Activated naive CD4-positive, alpha-beta T cell treated with anti-CD3 and anti-CD28 coated beads, Interleukin-2, amount 10 ng/mL, durations not matched to agents 5 hours and 36 hours (primary cell): ENCODE measurements around the gene PER1. TPM values are rescaled to one million over a fixed set of nuclear protein-coding genes. Genes with fewer than 3 reads are reported as not detected.

Experiments used
- microRNA-seq: library from miRNA; unstranded; fragments of <30 nt; microRNA quantifications from one replicate; pipeline ENCODE4 v1.2.0, GENCODE V29; 2022; ENCODE audit warnings: borderline microRNAs expressed, borderline replicate concordance
- total RNA-seq, 2 experiments: library from RNA; stranded (reverse); gene quantifications; one replicate each; pipeline ENCODE4 v1.2.3, GENCODE V29; 2021

The PER1 gene
- total RNA-seq, result 10 to 100 TPM; 38.9 to 42.4 TPM

GRCh38 chr17:8152112-8152775, at the start of gene PER1:
Gene PER1, minus strand, starts transcription at chr17:8152404. Its CDS starts 1,698 bp downstream, at chr17:8150706.

GRCh38 chr17:8189711-8190477, 37.7 kb upstream of the PER1 start, which contains the start of gene BORCS6:
Gene BORCS6, minus strand, starts transcription at chr17:8190180. Its CDS starts 40 bp downstream, at chr17:8190140.

GRCh38 chr17:8176197-8176940, 24.2 kb upstream of the PER1 start, which contains the start of gene TMEM107:
Gene TMEM107, minus strand, starts transcription at chr17:8176380. Its CDS starts 94 bp downstream, at chr17:8176286.

GRCh38 chr17:8162233-8162996, 10.2 kb upstream of the PER1 start, which contains the start of gene VAMP2:
Gene VAMP2, minus strand, starts transcription at chr17:8162948. Its CDS starts 69 bp downstream, at chr17:8162879.

GRCh38 chr17:8123695-8124349, 28.4 kb downstream of the PER1 start, which contains the start of gene HES7:
Gene HES7, minus strand, starts transcription at chr17:8124106. Its CDS starts 22 bp downstream, at chr17:8124084.

GRCh38 chr17:8117980-8118768, 34.0 kb downstream of the PER1 start, which contains the start of gene ALOXE3:
Gene ALOXE3, minus strand, starts transcription at chr17:8118514. Its CDS starts 524 bp downstream, at chr17:8117990.

Small RNAs within 50 kb of the gene (microRNA-seq; reads per million reads assigned to microRNA genes)
- gene MIR4521 (14.4 reads per million, percentile 48 among the genes with 10 or more reads in this experiment), gene MIR6883 (not detected)

Other genes with a start within 250 kb of the PER1 start
- gene RNF227, start 236.1 kb downstream of the PER1 start, total RNA-seq, result 1 to 10 TPM; 5.6 to 7.0 TPM
- 10 to 100 TPM; 11.0 to 11.4 TPM for gene KCNAB3, start 222.5 kb downstream of the PER1 start, total RNA-seq
- gene TRAPPC1, start 220.5 kb downstream of the PER1 start, total RNA-seq, result 100 to 1,000 TPM; 215 to 242 TPM
- gene CNTROB, start 220.2 kb downstream of the PER1 start, total RNA-seq, result 10 to 100 TPM; 54.9 to 55.2 TPM
- gene GUCY2D, start 149.8 kb downstream of the PER1 start, total RNA-seq, result not detected
- not detected for gene ALOX15B, start 113.3 kb downstream of the PER1 start, total RNA-seq
- 1 to 10 TPM in 1 of 2 experiments, under 1 TPM in 1; 0.48 to 1.1 TPM for gene ALOX12B, start 64.7 kb downstream of the PER1 start, total RNA-seq
- not detected for gene ALOXE3, start 33.9 kb downstream of the PER1 start, total RNA-seq
- 1 to 10 TPM in 1 of 2 experiments, under 1 TPM in 1; 0.28 to 1.0 TPM for gene HES7, start 28.3 kb downstream of the PER1 start, total RNA-seq
- 10 to 100 TPM; 82.4 to 86.1 TPM for gene VAMP2, start 10.5 kb upstream of the PER1 start, total RNA-seq
- gene TMEM107, start 24.0 kb upstream of the PER1 start, total RNA-seq, result 10 to 100 TPM; 35.4 to 36.6 TPM
- 10 to 100 TPM; 15.0 to 15.5 TPM for gene BORCS6, start 37.8 kb upstream of the PER1 start, total RNA-seq
- gene AURKB, start 58.2 kb upstream of the PER1 start, total RNA-seq, result 100 to 1,000 TPM; 126 to 127 TPM
- gene CTC1, start 95.7 kb upstream of the PER1 start, total RNA-seq, result 100 to 1,000 TPM; 172 to 175 TPM
- gene PFAS, start 96.9 kb upstream of the PER1 start, total RNA-seq, result 10 to 100 TPM; 50.8 to 59.6 TPM
- gene RANGRF, start 136.3 kb upstream of the PER1 start, total RNA-seq, result 10 to 100 TPM; 41.5 to 41.6 TPM
- 10 to 100 TPM; 11.3 to 11.6 TPM for gene SLC25A35, start 143.0 kb upstream of the PER1 start, total RNA-seq
- gene ARHGEF15, start 157.8 kb upstream of the PER1 start, total RNA-seq, result not detected
- not detected for gene ODF4, start 187.4 kb upstream of the PER1 start, total RNA-seq
- gene RPL26, start 230.8 kb upstream of the PER1 start, total RNA-seq, result 1,000 to 10,000 TPM; 2,778 to 2,823 TPM
- gene RNF222, start 245.4 kb upstream of the PER1 start, total RNA-seq, result under 1 TPM in 1 of 2 experiments, not detected in 1; 0.10 TPM